ENCODE measurements around the gene S100A5.

DNA sequence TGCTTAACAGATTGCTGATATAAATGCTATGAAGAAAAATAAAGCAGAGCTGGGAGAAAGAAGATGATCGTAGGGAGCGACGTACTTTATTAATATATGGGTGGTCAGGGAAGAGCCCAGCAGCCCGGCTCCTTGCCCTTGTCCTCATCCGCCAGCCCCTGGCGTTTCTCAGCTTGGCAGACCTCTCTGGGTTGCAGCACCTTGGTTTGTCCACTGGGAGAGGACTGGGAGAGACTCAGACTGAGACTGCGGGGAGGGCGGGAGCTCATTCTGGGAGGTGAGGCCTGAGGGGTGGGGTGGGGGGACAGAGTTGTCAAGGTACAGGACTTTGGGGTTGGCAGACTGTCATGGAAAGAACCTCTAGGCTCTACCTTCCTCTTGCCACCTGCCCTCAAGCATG is 11.6 kb upstream of the S100A5 start:
- no peak for TF ChIP-seq FOXM1 (IDR thresholded peaks at IDR 0.05; ENCODE audit: borderline replicate concordance)
- TF ChIP-seq TARDBP (IDR thresholded peaks at IDR 0.05) = no peak
- TF ChIP-seq HDGF (IDR thresholded peaks at IDR 0.05; ENCODE audit: borderline replicate concordance) = no peak
- TF ChIP-seq ARNT (IDR thresholded peaks at IDR 0.05) = no peak
- TF ChIP-seq SP1 (IDR thresholded peaks at IDR 0.05) = no peak
- TF ChIP-seq FOXK2 (IDR thresholded peaks at IDR 0.05) = no peak
- TF ChIP-seq ELF4 (IDR thresholded peaks at IDR 0.05) = no peak
- TF ChIP-seq BHLHE40 (IDR thresholded peaks at IDR 0.05; ENCODE audit: borderline replicate concordance) = no peak
- TF ChIP-seq, protein P1, sequence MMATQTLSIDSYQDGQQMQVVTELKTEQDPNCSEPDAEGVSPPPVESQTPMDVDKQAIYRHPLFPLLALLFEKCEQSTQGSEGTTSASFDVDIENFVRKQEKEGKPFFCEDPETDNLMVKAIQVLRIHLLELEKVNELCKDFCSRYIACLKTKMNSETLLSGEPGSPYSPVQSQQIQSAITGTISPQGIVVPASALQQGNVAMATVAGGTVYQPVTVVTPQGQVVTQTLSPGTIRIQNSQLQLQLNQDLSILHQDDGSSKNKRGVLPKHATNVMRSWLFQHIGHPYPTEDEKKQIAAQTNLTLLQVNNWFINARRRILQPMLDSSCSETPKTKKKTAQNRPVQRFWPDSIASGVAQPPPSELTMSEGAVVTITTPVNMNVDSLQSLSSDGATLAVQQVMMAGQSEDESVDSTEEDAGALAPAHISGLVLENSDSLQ (IDR thresholded peaks at IDR 0.05) = no peak
- no peak for TF ChIP-seq L3MBTL2 (conservative IDR thresholded peaks at IDR 0.05)
- no peak for TF ChIP-seq LEF1 (IDR thresholded peaks at IDR 0.05; ENCODE audit: borderline replicate concordance)

Measured in HEK293T (cell line).